GM19452 (cell line): ENCODE measurements around the gene CDC37L1.
"Not testable (repeated sequence)": the region's sequence is repeated elsewhere in the genome, so short reads cannot be mapped to it uniquely, and the experiment has no call there.

Experiments used
- ATAC-seq: cut with Tn5 transposase; IDR thresholded peaks from one replicate; pipeline ENCODE4 v1.9.1; 2021; ENCODE audit not compliant: unreplicated experiment

Gene CDC37L1

DNA sequence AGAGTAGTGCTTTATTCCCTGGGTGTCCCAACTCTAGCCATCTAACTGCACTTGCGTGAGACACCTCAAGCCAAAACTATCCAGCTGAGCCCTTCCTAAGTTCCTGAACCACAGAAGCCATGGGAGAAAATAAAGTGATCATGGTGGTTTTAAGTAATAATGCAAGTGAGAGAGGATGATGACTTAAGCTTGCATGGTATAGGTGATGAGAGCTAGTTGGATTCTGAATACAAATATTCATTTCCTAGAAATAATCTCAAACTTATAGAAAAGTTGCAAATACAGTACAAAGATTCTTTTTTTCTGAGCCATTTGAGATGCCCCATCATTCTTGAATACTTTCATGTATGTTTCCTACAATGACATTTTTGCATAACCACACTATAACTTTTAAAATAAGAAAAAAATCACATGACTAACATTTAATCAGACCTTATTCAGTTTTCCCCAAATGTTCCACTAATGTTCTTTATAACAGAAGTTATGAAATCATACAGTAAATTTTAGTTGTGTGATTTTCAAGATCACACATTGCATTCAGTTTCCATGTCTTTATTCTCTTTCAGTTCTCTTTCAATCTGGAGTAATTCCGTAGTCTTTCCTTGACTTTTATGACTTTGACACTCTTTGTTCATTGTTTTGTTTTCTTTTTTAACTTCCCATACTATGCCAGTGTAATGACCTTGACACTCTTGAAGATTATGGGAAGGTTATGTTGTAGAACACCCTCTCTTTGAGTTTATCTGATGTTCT is 67.1 kb downstream of the CDC37L1 start:
- ATAC-seq = no peak

- ATAC-seq = no peak
These were observed 69.2 kb downstream of the CDC37L1 start for GRCh38 chr9:4748612-4749011.

GRCh38 chr9:4750023-4750673 is 70.8 kb downstream of the CDC37L1 start:
- no peak for ATAC-seq

DNA sequence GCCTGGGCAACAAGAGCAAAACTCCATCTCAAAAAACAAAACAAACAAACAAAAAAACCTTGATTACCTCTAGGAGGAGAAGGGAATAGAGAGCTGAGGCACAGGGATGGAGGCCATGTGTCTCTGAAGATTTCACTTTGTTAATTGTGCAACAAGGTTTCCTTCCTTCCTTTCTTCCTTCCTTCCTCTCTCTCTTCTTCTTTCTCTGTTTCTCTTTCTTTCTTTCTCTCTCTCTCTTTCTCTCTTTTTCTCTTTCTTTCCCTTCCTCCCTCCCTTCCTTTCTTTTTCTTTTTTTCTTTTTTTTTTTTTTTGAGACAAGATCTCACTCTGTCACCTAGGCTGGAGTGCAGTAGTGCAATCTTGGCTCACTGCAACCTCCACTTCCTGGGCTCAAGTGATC is 75.2 kb downstream of the CDC37L1 start:
- not testable (repeated sequence) for ATAC-seq

- ATAC-seq = no peak
These were observed 75.7 kb downstream of the CDC37L1 start for GRCh38 chr9:4755026-4755609.

DNA sequence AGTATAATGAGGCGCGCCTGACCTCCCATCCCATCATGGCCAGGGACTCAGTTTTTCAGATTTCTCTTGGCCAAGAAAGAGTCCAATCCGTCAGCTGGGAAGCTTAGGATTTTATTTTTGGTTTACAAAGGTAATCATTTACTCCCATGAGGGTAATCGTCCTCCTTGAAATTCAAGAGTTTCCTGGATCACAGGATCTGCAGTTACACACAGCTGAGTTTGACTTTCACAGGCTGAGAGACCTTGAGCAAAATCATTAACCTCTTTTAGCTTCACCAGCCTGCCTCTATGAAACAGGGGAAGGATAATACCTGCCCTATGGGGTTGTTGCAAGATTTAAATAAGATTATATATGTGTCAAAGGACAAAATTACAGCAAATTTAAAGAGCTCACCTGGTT is 77.1 kb downstream of the CDC37L1 start:
- no peak for ATAC-seq
